SK-N-SH treated with all-trans-retinoic acid at 6 μM for 48 hours (cell line): ENCODE data around the gene SPCS2.

ENCODE experiments used
- ATAC-seq: fragments of 200-7000 bp; cut with Tn5 transposase; 3 replicates; pipeline ENCODE4 v1.9.1; 2020; ENCODE audit warnings: mild to moderate bottlenecking, moderate library complexity
- ARNTL ChIP-seq: fragments of 450-650 bp; formaldehyde crosslinking; IDR thresholded peaks from 2 replicates; pipeline ENCODE4 v1.5.0; 2020; ENCODE audit warnings: low read depth, mild to moderate bottlenecking, moderate library complexity, borderline replicate concordance
- BACH2 ChIP-seq: fragments of 250-450 bp; sonication (Bioruptor Pico); IDR thresholded peaks from 2 replicates; pipeline ENCODE4 v1.9.0; 2021; ENCODE audit warnings: mild to moderate bottlenecking, borderline replicate concordance
- ESRRG ChIP-seq: fragments of 250-450 bp; sonication (Bioruptor Pico); IDR thresholded peaks from 2 replicates; pipeline ENCODE4 v1.6.1; 2021; ENCODE audit warnings: mild to moderate bottlenecking
- GLIS3 ChIP-seq: fragments of 250-450 bp; sonication (Bioruptor Pico); IDR thresholded peaks from 2 replicates; pipeline ENCODE4 v1.5.0; 2020; ENCODE audit warnings: mild to moderate bottlenecking, moderate library complexity
- ISL1 ChIP-seq: fragments of 250-450 bp; sonication (Bioruptor Pico); IDR thresholded peaks from 2 replicates; pipeline ENCODE4 v2.1.2; 2022; ENCODE audit warnings: mild to moderate bottlenecking, moderate library complexity
- OSR1 ChIP-seq: fragments of 250-450 bp; sonication (Bioruptor Pico); IDR thresholded peaks from 2 replicates; pipeline ENCODE4 v1.8.0; 2022; ENCODE audit warnings: moderate library complexity, mild to moderate bottlenecking, inconsistent platforms
- PPARA ChIP-seq: fragments of 250-450 bp; sonication (Bioruptor Pico); IDR thresholded peaks from 2 replicates; pipeline ENCODE4 v1.5.0; 2020; ENCODE audit warnings: mild to moderate bottlenecking, borderline replicate concordance
- RARB ChIP-seq: fragments of 250-450 bp; sonication (Bioruptor Pico); IDR thresholded peaks from 2 replicates; pipeline ENCODE4 v1.8.0; 2021; ENCODE audit warnings: mild to moderate bottlenecking, moderate library complexity
- SNAI2 ChIP-seq: fragments of 250-450 bp; sonication (Bioruptor Pico); IDR thresholded peaks from 2 replicates; pipeline ENCODE4 v1.5.0; 2020; ENCODE audit warnings: mild to moderate bottlenecking, moderate library complexity
- TCF4 ChIP-seq: fragments of 250-450 bp; sonication (Bioruptor Pico); IDR thresholded peaks from 2 replicates; pipeline ENCODE4 v1.8.0; 2021; ENCODE audit warnings: mild to moderate bottlenecking, moderate library complexity, borderline replicate concordance
- TOX ChIP-seq: fragments of 250-450 bp; sonication (Bioruptor Pico); IDR thresholded peaks from 2 replicates; pipeline ENCODE4 v1.8.0; 2021; ENCODE audit warnings: mild to moderate bottlenecking, moderate library complexity, borderline replicate concordance
- ZFP3 ChIP-seq: fragments of 250-450 bp; sonication (Bioruptor Pico); IDR thresholded peaks from 2 replicates; pipeline ENCODE4 v1.5.0; 2020; ENCODE audit warnings: mild to moderate bottlenecking, moderate library complexity
- ZFP30 ChIP-seq: fragments of 450-650 bp; formaldehyde crosslinking; IDR thresholded peaks from 2 replicates; pipeline ENCODE4 v1.5.0; 2022; ENCODE audit warnings: mild to moderate bottlenecking, moderate library complexity
- ZNF565 ChIP-seq: fragments of 450-650 bp; formaldehyde crosslinking; conservative IDR thresholded peaks from 2 replicates; pipeline ENCODE4 v1.5.0; 2020; ENCODE audit warnings: low read depth, mild to moderate bottlenecking, moderate library complexity
- ZNF70 ChIP-seq: fragments of 450-650 bp; formaldehyde crosslinking; IDR thresholded peaks from 2 replicates; pipeline ENCODE4 v1.5.0; 2020; ENCODE audit warnings: mild to moderate bottlenecking, moderate library complexity
- ZNF8 ChIP-seq: fragments of 450-650 bp; formaldehyde crosslinking; IDR thresholded peaks from 2 replicates; pipeline ENCODE4 v1.5.0; 2020; ENCODE audit warnings: mild to moderate bottlenecking, moderate library complexity
- TF ChIP-seq, protein P1 (sequence below): fragments of 250-450 bp; sonication (Bioruptor Pico); IDR thresholded peaks from 2 replicates; pipeline ENCODE4 v1.5.0; 2020; ENCODE audit warnings: mild to moderate bottlenecking, moderate library complexity
- TF ChIP-seq, protein P2 (sequence below): fragments of 250-450 bp; sonication (Bioruptor Pico); IDR thresholded peaks from 2 replicates; pipeline ENCODE4 v1.5.1; 2021; ENCODE audit warnings: mild to moderate bottlenecking, moderate library complexity
- TF ChIP-seq, protein P3 (sequence below): fragments of 250-450 bp; sonication (Bioruptor Pico); IDR thresholded peaks from 2 replicates; pipeline ENCODE4 v1.8.0; 2020; ENCODE audit warnings: mild to moderate bottlenecking, moderate library complexity, borderline replicate concordance
- TF ChIP-seq, protein P4 (sequence below): fragments of 250-450 bp; sonication (Bioruptor Pico); IDR thresholded peaks from 2 replicates; pipeline ENCODE4 v1.5.1; 2020; ENCODE audit warnings: low read depth, mild to moderate bottlenecking, moderate library complexity

SPCS2 gene

DNA sequence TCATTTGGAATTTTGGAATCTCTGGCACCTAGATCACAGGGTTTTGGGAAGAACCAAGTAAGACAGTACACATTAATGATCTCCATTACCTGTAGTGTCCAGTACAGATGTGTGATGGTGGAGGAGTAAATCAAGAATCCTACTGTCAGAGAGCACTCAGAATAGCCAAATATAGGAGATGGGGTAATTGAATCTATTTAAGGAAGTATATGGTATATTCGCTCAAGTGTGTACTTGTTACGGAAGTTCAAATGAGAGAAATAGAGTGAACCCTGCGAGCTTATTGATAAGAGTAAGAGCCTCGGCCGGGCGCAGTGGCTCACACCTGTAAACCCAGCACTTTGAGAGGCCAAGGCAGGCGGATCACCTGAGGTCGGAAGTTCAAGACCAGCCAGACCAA, 2.2 kb downstream of the SPCS2 start:
- ATAC-seq, result no peak

DNA sequence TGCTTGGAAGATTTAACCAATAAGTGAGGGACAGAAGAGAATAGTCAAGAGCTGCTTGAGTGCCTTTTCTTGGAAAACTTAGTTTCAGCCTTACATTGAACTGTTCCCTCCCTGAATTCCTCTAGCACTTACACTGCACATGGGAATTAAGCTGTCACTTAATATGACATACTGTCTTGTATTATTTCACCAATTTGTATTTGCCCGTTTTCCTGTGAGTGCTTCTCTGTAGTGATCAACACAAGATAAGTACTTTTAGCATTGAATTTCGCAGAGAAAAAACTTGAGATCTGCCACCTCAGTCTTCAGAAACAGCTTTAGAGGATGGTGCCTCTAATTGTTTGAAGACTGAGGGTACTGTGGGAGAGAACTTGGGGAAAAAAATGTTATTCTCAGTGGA, 3.7 kb downstream of the SPCS2 start:
- no peak for ATAC-seq

More for the DNA sequence above, 2.2 kb downstream of the SPCS2 start:
- TF ChIP-seq, protein P1, sequence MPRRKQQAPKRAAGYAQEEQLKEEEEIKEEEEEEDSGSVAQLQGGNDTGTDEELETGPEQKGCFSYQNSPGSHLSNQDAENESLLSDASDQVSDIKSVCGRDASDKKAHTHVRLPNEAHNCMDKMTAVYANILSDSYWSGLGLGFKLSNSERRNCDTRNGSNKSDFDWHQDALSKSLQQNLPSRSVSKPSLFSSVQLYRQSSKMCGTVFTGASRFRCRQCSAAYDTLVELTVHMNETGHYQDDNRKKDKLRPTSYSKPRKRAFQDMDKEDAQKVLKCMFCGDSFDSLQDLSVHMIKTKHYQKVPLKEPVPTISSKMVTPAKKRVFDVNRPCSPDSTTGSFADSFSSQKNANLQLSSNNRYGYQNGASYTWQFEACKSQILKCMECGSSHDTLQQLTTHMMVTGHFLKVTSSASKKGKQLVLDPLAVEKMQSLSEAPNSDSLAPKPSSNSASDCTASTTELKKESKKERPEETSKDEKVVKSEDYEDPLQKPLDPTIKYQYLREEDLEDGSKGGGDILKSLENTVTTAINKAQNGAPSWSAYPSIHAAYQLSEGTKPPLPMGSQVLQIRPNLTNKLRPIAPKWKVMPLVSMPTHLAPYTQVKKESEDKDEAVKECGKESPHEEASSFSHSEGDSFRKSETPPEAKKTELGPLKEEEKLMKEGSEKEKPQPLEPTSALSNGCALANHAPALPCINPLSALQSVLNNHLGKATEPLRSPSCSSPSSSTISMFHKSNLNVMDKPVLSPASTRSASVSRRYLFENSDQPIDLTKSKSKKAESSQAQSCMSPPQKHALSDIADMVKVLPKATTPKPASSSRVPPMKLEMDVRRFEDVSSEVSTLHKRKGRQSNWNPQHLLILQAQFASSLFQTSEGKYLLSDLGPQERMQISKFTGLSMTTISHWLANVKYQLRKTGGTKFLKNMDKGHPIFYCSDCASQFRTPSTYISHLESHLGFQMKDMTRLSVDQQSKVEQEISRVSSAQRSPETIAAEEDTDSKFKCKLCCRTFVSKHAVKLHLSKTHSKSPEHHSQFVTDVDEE (CRISPR knock-in tag), result no peak
- no peak for TF ChIP-seq ZFP3 (CRISPR knock-in tag)
- TF ChIP-seq ZNF565 (CRISPR knock-in tag), result no peak
- TF ChIP-seq GLIS3, result no peak
- TF ChIP-seq, protein P2, sequence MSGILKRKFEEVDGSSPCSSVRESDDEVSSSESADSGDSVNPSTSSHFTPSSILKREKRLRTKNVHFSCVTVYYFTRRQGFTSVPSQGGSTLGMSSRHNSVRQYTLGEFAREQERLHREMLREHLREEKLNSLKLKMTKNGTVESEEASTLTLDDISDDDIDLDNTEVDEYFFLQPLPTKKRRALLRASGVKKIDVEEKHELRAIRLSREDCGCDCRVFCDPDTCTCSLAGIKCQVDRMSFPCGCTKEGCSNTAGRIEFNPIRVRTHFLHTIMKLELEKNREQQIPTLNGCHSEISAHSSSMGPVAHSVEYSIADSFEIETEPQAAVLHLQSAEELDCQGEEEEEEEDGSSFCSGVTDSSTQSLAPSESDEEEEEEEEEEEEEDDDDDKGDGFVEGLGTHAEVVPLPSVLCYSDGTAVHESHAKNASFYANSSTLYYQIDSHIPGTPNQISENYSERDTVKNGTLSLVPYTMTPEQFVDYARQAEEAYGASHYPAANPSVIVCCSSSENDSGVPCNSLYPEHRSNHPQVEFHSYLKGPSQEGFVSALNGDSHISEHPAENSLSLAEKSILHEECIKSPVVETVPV (CRISPR knock-in tag), result no peak
- TF ChIP-seq ZNF8 (CRISPR knock-in tag), result no peak
- no peak for TF ChIP-seq PPARA (CRISPR knock-in tag)
- TF ChIP-seq, all 23 proteins: peak for 0

DNA sequence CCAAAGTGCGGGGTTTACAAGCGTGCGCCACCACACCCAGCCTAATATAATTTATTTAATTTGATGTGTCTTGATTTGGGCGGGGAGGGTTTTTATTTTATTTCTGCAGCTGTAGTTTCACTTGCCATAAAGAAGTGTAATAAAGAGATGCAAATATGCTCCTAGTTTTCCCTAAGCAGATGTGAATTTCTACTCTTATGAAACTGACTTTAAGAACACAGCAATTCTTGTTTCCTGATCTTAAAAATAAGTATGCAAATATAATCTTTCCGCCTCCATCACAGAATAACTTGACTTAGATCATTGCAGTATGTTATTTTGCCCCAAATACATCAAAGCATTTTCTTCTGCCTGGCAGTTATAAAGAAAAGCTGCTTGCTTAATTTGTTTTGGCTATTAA, 4.4 kb downstream of the SPCS2 start:
- no peak for ATAC-seq
- TF ChIP-seq ZNF8 (CRISPR knock-in tag) (no peak), RARB (CRISPR knock-in tag) (no peak), ZFP30 (CRISPR knock-in tag) (no peak), ZNF70 (CRISPR knock-in tag) (no peak), SNAI2 (CRISPR knock-in tag) (no peak), ESRRG (CRISPR knock-in tag) (no peak), ZFP3 (CRISPR knock-in tag) (no peak), TCF4 (CRISPR knock-in tag) (no peak), GLIS3 (no peak)
- TF ChIP-seq, protein P2 (CRISPR knock-in tag), result no peak
- TF ChIP-seq, protein P3, sequence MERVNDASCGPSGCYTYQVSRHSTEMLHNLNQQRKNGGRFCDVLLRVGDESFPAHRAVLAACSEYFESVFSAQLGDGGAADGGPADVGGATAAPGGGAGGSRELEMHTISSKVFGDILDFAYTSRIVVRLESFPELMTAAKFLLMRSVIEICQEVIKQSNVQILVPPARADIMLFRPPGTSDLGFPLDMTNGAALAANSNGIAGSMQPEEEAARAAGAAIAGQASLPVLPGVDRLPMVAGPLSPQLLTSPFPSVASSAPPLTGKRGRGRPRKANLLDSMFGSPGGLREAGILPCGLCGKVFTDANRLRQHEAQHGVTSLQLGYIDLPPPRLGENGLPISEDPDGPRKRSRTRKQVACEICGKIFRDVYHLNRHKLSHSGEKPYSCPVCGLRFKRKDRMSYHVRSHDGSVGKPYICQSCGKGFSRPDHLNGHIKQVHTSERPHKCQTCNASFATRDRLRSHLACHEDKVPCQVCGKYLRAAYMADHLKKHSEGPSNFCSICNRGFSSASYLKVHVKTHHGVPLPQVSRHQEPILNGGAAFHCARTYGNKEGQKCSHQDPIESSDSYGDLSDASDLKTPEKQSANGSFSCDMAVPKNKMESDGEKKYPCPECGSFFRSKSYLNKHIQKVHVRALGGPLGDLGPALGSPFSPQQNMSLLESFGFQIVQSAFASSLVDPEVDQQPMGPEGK, result no peak
- TF ChIP-seq, protein P1 (CRISPR knock-in tag), result no peak

More for the DNA sequence above, 3.7 kb downstream of the SPCS2 start:
- no peak for TF ChIP-seq TCF4 (CRISPR knock-in tag)
- no peak for TF ChIP-seq TOX (CRISPR knock-in tag)
- TF ChIP-seq, protein P2 (CRISPR knock-in tag), result no peak
- no peak for TF ChIP-seq ARNTL
- TF ChIP-seq ISL1, result no peak
- no peak for TF ChIP-seq ZNF8 (CRISPR knock-in tag)
- TF ChIP-seq ZFP3 (CRISPR knock-in tag), result no peak
- TF ChIP-seq BACH2, result no peak
- TF ChIP-seq GLIS3, result no peak
- no peak for TF ChIP-seq ZNF70 (CRISPR knock-in tag)
- no peak for TF ChIP-seq RARB (CRISPR knock-in tag)
- TF ChIP-seq, protein P4, sequence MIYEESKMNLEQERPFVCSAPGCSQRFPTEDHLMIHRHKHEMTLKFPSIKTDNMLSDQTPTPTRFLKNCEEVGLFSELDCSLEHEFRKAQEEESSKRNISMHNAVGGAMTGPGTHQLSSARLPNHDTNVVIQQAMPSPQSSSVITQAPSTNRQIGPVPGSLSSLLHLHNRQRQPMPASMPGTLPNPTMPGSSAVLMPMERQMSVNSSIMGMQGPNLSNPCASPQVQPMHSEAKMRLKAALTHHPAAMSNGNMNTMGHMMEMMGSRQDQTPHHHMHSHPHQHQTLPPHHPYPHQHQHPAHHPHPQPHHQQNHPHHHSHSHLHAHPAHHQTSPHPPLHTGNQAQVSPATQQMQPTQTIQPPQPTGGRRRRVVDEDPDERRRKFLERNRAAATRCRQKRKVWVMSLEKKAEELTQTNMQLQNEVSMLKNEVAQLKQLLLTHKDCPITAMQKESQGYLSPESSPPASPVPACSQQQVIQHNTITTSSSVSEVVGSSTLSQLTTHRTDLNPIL (CRISPR knock-in tag), result no peak
- TF ChIP-seq PPARA (CRISPR knock-in tag), result no peak
- no peak for TF ChIP-seq OSR1 (CRISPR knock-in tag)
- TF ChIP-seq, protein P3, result no peak
- TF ChIP-seq, all 23 proteins: peak for 0
